ENCODE data around the gene IMMP2L.
"Not testable (repeated sequence)": the region's sequence is repeated elsewhere in the genome, so short reads cannot be mapped to it uniquely, and the experiment has no call there.

Gene IMMP2L

DNA sequence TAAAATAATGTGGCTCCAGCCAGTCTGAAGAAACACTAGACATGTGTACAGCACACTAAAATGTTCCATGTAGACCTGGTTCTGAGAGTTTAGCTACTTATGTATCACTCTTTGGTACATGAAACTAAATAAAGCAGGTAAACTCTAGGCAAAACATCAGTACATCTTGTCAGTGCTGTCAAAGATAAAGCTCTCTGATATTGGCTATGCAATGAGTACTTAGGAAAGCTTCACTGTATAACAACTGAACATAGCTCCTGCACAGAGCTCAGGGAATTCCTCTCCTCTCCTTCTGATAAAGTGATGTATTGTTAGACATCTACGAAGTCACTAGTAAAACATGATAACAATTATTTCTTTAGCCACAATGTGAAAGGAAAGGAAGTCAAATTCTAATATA is 467.9 kb downstream of the IMMP2L start:
- DNase-seq = no peak

DNA sequence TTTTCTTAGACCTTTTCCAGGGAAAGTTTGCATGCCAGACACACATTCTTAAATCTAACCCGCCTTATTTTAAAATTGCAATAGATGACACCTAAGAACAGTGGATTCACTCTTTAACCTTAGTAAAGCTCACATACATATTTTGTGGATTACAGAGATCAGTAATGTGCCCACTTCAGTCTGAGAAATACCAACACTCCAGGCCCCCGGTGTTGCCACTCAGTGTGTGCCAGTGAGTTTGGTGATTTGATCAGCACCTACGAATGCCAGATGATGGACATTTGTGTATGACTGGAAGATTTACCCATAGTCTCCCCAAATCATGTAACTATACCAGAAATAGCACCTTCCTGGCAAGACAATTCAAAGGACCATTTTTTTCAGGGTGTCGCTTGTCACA is 468.8 kb downstream of the IMMP2L start:
- no peak for DNase-seq

GRCh38 chr7:111092406-111093236 is 469.7 kb downstream of the IMMP2L start:
- DNase-seq = no peak

DNA sequence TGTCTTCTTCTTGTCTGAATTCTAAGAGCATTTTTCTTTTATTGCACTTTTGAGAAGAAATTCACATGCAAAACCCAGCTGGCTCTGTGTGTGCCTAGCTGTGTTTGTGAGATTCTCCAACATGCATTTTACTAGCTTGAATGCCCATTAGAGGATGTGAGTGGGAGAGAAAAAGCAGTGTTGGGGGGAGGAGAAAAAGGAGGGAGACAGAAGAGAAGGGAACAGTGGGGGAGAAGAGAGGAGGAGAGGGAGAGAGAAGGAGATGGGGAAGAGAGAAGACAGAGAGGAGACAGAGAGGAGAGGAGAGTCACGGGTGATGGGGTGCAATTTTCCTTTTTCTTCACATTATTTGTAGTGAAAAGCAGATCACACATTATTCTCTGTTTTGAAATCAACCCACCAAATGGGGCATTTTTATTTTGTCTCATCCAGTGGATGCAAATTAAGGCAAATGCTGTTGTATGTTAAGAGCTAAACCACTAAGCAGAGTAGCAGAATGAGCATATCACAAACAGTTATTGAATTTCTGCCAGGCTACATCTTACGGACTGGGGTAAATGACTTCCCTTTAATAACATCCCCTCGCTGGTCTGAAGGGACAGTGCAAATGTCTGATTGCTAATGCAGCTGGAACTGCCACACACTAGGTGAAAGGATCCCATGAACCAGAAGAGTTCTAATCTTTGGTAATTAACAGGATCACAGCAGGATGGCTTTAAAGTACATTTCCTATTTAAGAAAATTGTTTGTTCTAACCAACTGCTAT is 470.5 kb downstream of the IMMP2L start:
- DNase-seq = no peak

DNA sequence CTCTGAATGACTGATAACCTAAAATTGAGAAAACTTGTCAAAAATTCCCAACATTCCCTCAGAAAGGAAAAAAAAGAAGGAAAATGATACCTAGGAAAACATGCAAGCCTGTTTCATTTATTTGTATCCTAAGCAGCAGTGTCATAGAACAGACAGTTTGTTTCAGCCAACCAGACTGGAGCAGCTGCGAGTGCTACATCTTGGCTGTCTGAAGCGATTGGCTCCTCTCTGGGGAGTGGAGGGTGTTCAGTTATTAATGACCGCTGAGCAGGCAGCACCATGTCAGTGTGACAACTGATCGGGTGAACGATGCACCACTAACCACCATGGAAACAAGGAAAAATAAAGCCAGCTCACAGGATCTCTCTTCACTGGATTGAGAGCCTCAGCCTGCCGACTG is 471.4 kb downstream of the IMMP2L start, which contains the start of gene LRRN3:
LRRN3 (plus strand) TSS at position 282 of the 400 bp plus-strand sequence. CDS start 31,646 bp downstream, outside the sequence.
- DNase-seq = no peak

DNA sequence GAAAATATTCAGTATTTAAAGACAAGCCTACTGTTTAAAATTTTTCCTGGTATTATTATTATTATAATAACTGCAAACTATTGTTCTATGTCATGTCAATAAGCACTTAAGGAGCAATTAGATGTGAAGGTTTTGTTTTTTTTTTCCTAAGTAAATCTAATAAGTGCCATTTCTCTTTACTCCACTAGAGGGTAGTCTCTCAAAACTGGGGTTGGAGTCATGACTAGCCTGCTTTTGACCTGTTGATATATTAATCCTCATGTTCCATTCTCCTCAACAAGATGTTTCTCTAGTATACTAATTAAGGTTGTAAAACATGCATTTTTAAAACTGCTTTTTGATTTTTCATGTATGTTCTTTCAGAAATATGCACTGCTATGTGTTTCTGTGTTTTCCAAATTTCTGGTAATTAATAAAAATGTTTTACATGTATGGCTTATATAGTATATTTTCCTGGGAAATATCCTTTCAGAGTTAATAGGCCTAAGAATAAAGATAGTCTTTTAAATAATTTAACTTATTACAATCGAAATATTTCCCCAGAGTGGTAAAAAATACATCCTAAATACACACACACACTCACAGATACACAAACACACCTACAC is 472.4 kb downstream of the IMMP2L start:
- peak; percentile 45 for DNase-seq

GRCh38 chr7:111088328-111088727 is 474.0 kb downstream of the IMMP2L start:
- no peak for DNase-seq

DNA sequence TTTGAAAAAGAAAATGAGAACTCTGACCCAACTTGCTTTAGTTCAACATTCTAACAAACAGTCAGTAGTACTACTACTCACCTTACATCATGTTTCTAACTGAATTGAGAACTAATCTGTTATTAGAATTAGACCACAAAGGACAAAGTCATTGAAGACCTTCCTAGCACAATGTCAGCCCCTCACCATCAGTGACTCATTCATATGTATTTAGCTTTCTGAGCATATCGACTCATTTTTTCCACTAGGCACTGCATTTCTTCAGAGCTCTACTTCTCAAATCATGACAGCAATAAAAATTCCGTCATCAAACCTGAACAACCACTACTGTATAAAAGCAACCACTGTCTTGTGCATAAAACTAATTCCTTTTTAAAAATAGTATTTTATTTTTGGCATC is 475.8 kb downstream of the IMMP2L start:
- DNase-seq = no peak

GRCh38 chr7:111085356-111085755 is 476.9 kb downstream of the IMMP2L start:
- no peak for DNase-seq

GRCh38 chr7:111083413-111083812 is 478.9 kb downstream of the IMMP2L start:
- peak; percentile 76 for DNase-seq

- no peak for DNase-seq
These were observed 479.9 kb downstream of the IMMP2L start for GRCh38 chr7:111082351-111082750.

DNA sequence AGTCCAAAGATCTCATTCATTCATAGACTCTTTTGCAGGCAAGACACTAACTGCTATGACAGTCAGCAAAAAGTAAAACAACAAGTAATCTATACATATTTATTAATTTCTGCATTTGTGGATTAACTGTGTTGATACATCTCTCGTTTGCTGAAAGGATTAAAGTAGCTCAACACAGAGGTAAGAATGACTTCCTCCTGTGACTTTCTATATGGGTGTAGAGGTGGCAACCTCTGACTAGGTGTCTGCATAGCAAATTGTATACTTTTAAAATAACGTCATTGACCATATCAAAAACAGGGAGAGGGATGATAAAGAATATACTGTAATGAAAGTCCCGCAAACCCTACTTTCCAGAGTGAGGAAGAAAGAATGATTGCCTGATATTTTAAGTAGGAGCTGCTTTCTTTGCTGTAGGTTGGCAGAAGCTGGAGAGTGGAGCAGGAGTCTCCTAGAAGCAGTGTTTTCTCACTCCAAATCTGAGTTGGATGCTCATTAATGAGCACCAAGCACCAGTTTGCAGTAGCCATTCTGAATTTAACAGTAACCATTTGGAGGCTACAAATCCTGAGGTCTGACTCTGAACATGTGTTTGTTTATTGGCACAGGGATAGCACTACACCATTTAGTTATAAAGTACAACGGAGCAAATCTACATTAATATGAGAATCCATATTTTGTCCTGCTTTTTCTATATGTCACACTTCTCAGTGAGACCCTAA is 480.6 kb downstream of the IMMP2L start:
- no peak for DNase-seq

DNA sequence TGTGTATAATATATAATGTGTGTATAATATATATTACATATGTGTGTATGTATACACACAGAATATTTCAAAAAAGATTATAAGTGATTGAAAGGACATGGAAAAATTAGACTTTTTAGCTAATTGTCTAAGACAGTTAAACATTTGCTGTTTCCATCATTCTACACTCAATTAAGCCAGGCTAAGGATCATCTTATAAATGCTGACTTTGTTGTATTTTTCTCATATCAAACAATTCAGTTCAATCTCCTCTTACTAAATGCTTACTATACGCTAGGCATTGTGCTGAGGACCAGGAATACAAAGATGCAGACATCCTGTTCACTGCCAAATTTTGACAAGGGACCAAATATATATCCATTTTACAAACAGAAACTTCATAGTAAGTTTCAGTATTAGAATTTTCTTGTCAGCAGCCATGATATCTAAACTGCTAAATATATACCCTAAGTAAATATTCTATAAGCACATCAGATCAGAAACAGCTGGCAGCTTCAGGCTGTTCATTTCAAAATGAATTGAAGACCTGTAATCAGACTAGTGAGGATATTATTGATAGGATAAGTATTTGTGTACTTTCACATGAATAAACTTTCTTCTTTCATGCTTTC is 481.7 kb downstream of the IMMP2L start:
- DNase-seq = no peak

- DNase-seq = no peak
These were observed 485.3 kb downstream of the IMMP2L start for GRCh38 chr7:111077001-111077400.

- no peak for DNase-seq
These were observed 486.1 kb downstream of the IMMP2L start for GRCh38 chr7:111076205-111076604.

DNA sequence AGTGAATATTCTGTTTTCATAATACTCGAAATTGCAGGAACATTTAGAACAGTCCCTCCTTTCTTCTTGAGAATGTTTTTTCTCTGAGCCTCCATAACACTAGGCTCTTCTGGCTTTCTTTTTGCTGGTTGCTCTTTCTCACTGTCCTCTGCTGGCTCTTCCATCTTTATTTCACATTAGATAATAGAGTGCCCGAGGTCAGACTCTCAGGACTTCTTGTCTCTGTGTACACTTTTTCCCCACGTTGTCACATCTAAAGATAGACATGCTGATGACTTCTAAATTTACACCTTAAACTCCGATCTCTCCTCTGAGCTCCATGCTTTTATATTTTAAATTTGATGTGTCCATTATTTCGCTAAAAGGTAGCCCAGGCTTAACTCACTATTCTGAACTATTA is 486.8 kb downstream of the IMMP2L start:
- no peak for DNase-seq

GRCh38 chr7:111074748-111075146 is 487.5 kb downstream of the IMMP2L start:
- no peak for DNase-seq

DNA sequence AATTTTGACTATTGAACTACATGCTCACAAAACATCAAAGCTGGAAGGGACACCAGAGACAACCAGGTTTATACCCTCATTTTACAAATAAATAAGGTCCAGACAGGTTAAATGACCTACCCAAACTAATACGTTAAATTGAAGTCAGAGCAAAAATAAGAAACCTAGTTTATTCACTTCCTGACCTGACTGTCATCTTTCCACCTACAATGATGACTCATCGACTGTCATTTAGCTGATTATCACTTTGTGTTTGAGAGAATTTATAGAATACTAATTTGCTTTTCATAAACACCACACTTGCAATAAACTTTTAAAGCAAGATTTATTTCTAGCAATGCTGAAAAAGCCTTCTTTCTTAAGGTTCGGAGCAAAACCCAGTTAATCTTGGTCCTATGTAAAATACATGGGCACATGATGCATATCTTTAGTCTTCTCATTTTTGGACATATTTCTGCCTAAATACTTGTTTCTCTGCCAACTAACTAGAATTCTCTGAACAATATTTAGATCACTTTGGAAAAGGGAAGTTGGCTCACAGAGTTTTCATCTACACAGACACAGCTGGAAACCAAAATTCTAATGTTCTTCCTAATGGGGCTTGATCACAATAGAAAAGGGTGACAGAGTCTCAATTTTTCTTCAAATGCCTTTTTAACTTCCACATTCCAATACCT is 488.1 kb downstream of the IMMP2L start:
- DNase-seq = no peak

- not testable (repeated sequence) for DNase-seq
These were observed 489.6 kb downstream of the IMMP2L start for GRCh38 chr7:111072658-111073057.

DNA sequence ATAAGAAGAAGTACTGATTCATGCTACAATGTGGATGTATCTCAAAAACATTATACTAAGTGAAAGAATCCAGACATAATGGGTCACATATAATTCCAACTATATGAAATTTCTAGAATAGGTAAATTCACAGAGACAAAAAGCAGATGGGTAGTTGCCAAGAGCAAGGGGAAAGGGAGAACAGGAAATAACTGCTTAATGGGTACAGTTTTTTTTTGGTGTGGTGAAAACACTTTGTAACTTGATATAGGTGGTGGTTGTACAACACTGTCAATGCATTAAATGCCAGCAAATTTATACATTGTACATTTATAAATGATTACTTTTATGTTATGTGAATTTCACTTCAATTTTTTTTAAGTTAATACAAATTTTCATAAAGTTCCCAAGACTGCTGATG is 490.7 kb downstream of the IMMP2L start:
- no peak for DNase-seq

DNA sequence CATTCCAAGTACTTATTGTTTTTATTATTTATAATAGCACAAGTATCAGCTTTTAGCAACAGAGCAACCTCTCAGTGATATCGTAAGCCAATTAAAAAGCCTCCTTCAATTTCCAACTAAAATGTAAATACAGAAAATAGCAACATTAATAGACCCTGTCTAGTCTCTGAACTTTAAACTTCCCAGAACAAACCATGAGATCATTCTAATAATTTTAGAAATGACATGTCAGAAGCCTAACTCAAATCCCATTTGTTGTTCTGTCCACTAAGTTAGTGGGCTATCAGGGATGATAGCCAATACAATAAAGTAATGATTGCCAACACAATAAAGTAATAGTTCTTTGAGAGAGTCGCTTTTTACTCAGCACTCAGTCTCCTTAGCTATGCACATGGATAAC is 493.7 kb downstream of the IMMP2L start:
- DNase-seq = no peak

DNA sequence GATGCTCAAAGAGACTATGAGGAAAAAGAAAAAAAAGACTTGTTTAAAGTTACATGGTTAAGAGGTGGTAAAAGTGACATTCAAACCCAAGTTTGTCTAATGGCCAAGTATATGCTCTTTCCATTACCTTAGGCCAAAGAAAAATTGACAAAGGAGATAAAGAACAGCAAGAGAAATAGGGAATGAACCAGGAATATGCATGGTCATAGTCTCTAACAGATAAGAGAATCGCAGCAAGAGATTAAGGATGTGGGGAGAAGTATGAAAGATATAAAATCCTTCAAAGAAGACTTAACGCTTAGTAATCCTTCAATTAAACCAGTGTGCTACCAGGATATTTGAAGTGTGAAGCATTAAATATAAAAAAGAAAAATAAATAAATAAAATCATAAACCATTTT is 494.6 kb downstream of the IMMP2L start:
- no peak for DNase-seq

All from CD4-positive, alpha-beta T cell treated with Interleukin-17A for 1 hour (primary cell).